Panc1 (cell line): ENCODE results near the gene BPTF. TPM values are rescaled to one million over a fixed set of nuclear protein-coding genes. Genes with fewer than 3 reads are reported as not detected.
"Not testable (repeated sequence)": the region's sequence is repeated elsewhere in the genome, so short reads cannot be mapped to it uniquely, and the experiment has no call there.

ENCODE experiments used
- ATAC-seq: fragments of 200-7000 bp; cut with Tn5 transposase; 2 replicates; pipeline ENCODE4 v1.9.1; 2020; ENCODE audit warnings: mild to moderate bottlenecking, moderate library complexity
- BruUV-seq: library from RNA; stranded (reverse); fragments of 400-500 nt; replicated peaks from 2 replicates; lab custom pipeline; 2021; lab: Mats Ljungman, UMichigan
- CTCF ChIA-PET: fragments of 300-600 bp; sonication (Branson Sonifier 250); formaldehyde crosslinking; loops from one replicate; lab custom pipeline; 2022; ENCODE audit warnings: antibody characterized with exemption; lab: Charles Lee
- POLR2A ChIA-PET: fragments of 300-600 bp; sonication (Branson Sonifier 250); formaldehyde crosslinking; loops from one replicate; lab custom pipeline; 2022; ENCODE audit warnings: antibody characterized with exemption; lab: Charles Lee
- DNase-seq: peaks from one replicate; pipeline ENCODE4 v3.0.0-alpha.2; 2010; ENCODE audit warnings: low read depth, low spot score
- H3K27ac ChIP-seq: 2 replicates; pipeline ENCODE4 v1.5.1; 2011; ENCODE audit warnings: mild to moderate bottlenecking, low read length, inconsistent platforms
- H3K27me3 ChIP-seq: fragments of 200-500 bp; sonication (Bioruptor generic); 2 replicates; pipeline ENCODE4 v1.6.0; 2014; ENCODE audit warnings: low read length, inconsistent platforms; ENCODE audit not compliant: control insufficient read depth, insufficient read depth
- H3K36me3 ChIP-seq: fragments of 200-500 bp; sonication (Bioruptor generic); 2 replicates; pipeline ENCODE4 v1.5.1; 2014; ENCODE audit warnings: inconsistent platforms, mild to moderate bottlenecking, low read length, moderate library complexity; ENCODE audit not compliant: control insufficient read depth, insufficient read depth
- H3K4me1 ChIP-seq: 2 replicates; pipeline ENCODE4 v1.5.1; 2011; ENCODE audit warnings: inconsistent platforms, mild to moderate bottlenecking, low read length, moderate library complexity; ENCODE audit not compliant: control insufficient read depth, insufficient read depth
- H3K4me3 ChIP-seq, 2 experiments: 2 replicates each; pipeline ENCODE4 v1.5.1; 2011 to 2012; ENCODE audit warnings: low read depth in 2 of 2, low read length in 2 of 2, mild to moderate bottlenecking in 2 of 2, inconsistent platforms in 1 of 2, moderate library complexity in 1 of 2
- H3K9me3 ChIP-seq: fragments of 200-500 bp; sonication (Bioruptor generic); 2 replicates; pipeline ENCODE4 v1.5.1; 2014; ENCODE audit warnings: low read depth, mild to moderate bottlenecking, inconsistent platforms, low read length, moderate library complexity; ENCODE audit not compliant: control insufficient read depth, insufficient read depth
- POLR2AphosphoS5 ChIP-seq: IDR thresholded peaks from 2 replicates; pipeline ENCODE4 v1.6.1; 2012; ENCODE audit warnings: mild to moderate bottlenecking, low read depth, low read length, moderate library complexity
- SIN3A ChIP-seq: IDR thresholded peaks from 2 replicates; pipeline ENCODE4 v1.6.1; 2012; ENCODE audit warnings: low read depth, mild to moderate bottlenecking, low read length, moderate library complexity, borderline replicate concordance; ENCODE audit not compliant: insufficient read depth
- TCF7L2 ChIP-seq: IDR thresholded peaks from 2 replicates; pipeline ENCODE4 v1.6.1; 2011; ENCODE audit warnings: mild to moderate bottlenecking, low read depth, low read length, inconsistent platforms
- in situ Hi-C: cut with HindIII; loops from 2 replicates; pipeline ENCODE4 v1.10.0; 2016; ENCODE audit warnings: low sequenced_read_pairs, low pct_unique_long_range_greater_than_20kb
- intact Hi-C: fragments of 100-400 bp; cut with micrococcal nuclease; formaldehyde crosslinking; loops from one replicate; pipeline ENCODE4 v1.10.0; 2022; ENCODE audit not compliant: unreplicated experiment
- total RNA-seq: library from RNA; stranded (reverse); gene quantifications from one replicate; pipeline ENCODE4 v1.2.1, GENCODE V29; 2021; ENCODE audit not compliant: unreplicated experiment
- TF ChIP-seq, protein P1 (sequence below): fragments of 450-650 bp; IDR thresholded peaks from 2 replicates; pipeline ENCODE4 v1.5.1; 2017; ENCODE audit warnings: mild to moderate bottlenecking
- TF ChIP-seq, protein P2 (sequence below), 2 experiments: IDR thresholded peaks; 2 replicates each; pipeline ENCODE4 v1.6.1; 2011 to 2012; ENCODE audit warnings: low read depth in 2 of 2, control low read depth in 1 of 2, low read length in 1 of 2, mild to moderate bottlenecking in 1 of 2, moderate library complexity in 1 of 2; ENCODE audit not compliant: insufficient read depth in 1 of 2

The BPTF gene
- total RNA-seq, 1 experiment from 2014 or later = 51.1 TPM

DNA sequence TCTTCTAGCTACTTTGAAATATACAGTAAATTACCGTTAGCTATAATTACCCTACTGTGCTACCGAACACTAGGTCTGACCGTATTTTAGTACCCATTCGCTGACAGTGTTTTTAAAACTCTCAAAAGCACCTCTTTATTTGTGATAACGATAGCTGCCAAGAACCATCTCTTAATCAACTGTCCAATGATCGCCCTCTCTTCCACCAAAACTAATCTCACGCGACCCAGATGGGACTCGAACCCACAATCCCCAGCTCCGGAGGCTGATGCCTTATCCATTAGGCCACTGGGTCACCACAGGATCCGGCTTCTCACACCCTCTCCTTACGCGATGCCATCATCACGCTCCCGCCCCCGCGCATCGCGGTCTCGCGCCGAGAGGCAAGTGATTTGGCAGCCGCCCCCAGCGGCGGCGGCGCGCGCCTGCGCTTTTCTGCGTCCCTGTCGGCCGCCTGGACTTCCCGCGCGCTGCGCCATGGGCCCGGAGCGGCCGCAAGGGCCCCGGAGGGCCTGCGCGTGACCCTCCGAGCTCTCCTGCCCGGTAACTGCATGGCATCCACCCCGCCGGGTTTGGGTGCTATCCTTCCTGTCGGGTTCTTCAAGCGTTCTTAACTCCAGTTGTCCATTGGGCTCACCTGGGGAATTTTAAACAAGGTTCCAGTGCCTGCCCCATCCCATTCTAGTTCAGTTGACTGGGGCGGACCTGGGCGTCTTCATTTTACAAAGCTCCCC is 194.5 kb downstream of the BPTF start (continued):
- peak; percentile 68; the same call in 1 of the 2 replicates for TF ChIP-seq POLR2AphosphoS5

DNA sequence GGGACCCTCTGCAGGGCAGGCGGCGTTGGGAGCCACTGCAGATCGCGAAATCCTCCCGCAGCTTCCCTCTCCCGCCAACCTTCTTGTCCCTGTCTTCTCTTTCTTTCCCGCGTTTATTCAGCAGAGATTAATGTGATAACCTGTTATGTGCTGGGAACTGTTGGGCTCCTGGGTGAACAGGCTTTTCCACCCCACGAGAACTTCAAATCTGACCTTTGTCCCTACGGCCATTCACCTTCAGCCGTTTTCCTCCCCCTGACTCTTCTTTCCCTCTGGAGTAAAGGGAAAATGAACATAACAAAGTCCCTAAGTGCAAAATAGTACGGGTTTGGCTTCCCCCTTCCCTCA is 195.1 kb downstream of the BPTF start:
- peak overlapping the region; percentile 55 to 78 for H3K4me3 ChIP-seq
- peak overlapping the region; percentile 79 for H3K27ac ChIP-seq
- TF ChIP-seq, protein P1, sequence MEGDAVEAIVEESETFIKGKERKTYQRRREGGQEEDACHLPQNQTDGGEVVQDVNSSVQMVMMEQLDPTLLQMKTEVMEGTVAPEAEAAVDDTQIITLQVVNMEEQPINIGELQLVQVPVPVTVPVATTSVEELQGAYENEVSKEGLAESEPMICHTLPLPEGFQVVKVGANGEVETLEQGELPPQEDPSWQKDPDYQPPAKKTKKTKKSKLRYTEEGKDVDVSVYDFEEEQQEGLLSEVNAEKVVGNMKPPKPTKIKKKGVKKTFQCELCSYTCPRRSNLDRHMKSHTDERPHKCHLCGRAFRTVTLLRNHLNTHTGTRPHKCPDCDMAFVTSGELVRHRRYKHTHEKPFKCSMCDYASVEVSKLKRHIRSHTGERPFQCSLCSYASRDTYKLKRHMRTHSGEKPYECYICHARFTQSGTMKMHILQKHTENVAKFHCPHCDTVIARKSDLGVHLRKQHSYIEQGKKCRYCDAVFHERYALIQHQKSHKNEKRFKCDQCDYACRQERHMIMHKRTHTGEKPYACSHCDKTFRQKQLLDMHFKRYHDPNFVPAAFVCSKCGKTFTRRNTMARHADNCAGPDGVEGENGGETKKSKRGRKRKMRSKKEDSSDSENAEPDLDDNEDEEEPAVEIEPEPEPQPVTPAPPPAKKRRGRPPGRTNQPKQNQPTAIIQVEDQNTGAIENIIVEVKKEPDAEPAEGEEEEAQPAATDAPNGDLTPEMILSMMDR = no peak
- TF ChIP-seq TCF7L2 (no peak), SIN3A (no peak), POLR2AphosphoS5 (no peak)
- TF ChIP-seq, protein P2, sequence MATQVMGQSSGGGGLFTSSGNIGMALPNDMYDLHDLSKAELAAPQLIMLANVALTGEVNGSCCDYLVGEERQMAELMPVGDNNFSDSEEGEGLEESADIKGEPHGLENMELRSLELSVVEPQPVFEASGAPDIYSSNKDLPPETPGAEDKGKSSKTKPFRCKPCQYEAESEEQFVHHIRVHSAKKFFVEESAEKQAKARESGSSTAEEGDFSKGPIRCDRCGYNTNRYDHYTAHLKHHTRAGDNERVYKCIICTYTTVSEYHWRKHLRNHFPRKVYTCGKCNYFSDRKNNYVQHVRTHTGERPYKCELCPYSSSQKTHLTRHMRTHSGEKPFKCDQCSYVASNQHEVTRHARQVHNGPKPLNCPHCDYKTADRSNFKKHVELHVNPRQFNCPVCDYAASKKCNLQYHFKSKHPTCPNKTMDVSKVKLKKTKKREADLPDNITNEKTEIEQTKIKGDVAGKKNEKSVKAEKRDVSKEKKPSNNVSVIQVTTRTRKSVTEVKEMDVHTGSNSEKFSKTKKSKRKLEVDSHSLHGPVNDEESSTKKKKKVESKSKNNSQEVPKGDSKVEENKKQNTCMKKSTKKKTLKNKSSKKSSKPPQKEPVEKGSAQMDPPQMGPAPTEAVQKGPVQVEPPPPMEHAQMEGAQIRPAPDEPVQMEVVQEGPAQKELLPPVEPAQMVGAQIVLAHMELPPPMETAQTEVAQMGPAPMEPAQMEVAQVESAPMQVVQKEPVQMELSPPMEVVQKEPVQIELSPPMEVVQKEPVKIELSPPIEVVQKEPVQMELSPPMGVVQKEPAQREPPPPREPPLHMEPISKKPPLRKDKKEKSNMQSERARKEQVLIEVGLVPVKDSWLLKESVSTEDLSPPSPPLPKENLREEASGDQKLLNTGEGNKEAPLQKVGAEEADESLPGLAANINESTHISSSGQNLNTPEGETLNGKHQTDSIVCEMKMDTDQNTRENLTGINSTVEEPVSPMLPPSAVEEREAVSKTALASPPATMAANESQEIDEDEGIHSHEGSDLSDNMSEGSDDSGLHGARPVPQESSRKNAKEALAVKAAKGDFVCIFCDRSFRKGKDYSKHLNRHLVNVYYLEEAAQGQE (IDR thresholded peaks at IDR 0.05; ENCODE audit: insufficient read depth in 1 of 2, low read depth in 2 of 2, low read length in 1 of 2) = no peak
- POLR2A ChIA-PET = interaction anchor here (0.6 kb wide), 1 partner anchor 20 kb away, joined by 3 read pairs; no protein-coding TSS in a partner anchor
- ATAC-seq (peak; percentile 22; the same call in 1 of the 2 replicates), DNase-seq (no peak)
- H3K9me3 ChIP-seq = no peaks in the 10 kb centered on the region
- H3K36me3 ChIP-seq = no peaks in the 10 kb centered on the region
- intact Hi-C loops (no loop called here), in situ Hi-C loops (no loop called here)
- no peaks in the 10 kb centered on the region for H3K27me3 ChIP-seq
- no TSS peak for BruUV-seq
- CTCF ChIA-PET = no interaction called here
- H3K4me1 ChIP-seq = peaks cover 4% of the 10 kb centered on the region; the same call in 1 of the 2 replicates

DNA sequence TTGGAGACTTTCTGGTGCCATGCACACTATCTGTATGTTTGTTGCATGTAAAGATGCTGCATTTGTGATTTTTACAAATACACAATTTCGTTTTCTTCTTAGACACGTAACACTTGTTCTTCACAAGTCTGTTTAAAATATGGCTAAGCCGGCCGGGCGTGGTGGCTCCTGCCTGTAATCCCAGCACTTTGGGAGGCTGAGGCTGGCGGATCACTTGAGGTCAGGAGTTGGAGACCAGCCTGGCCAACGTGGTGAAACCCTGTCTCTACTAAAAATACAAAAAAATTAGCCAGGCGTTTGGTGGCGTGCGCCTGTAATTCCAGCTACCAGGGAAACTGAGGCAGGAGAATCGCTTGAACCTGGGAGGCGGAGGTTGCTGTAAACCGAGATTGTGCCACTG is 195.5 kb downstream of the BPTF start:
- H3K9me3 ChIP-seq, H3K36me3 ChIP-seq, intact Hi-C loops, H3K27me3 ChIP-seq, BruUV-seq, CTCF ChIA-PET, ATAC-seq, H3K4me1 ChIP-seq, in situ Hi-C loops, DNase-seq: not testable (repeated sequence)
- peak overlapping the region; percentile 79 for H3K27ac ChIP-seq
- POLR2A ChIA-PET = interaction anchor here (0.6 kb wide), 1 partner anchor 19 kb away, joined by 3 read pairs; no protein-coding TSS in a partner anchor
- peak overlapping the region; percentile 55 to 78 for H3K4me3 ChIP-seq
